MM.1S (cell line): ENCODE results near the gene HBQ1.

Experiments
- EZH2 ChIP-seq: fragments of 300-600 bp; sonication (generic); optimal IDR thresholded peaks from 2 replicates; pipeline ENCODE3; 2017; ENCODE audit warnings: low read depth, mild to moderate bottlenecking, antibody characterized with exemption, low read length, mixed read lengths
- TF ChIP-seq, protein P1 (sequence below): fragments of 300-600 bp; sonication (generic); IDR thresholded peaks from 2 replicates; pipeline ENCODE4 v1.5.1; 2016; ENCODE audit warnings: antibody characterized with exemption, low read length, mixed read lengths

DNA sequence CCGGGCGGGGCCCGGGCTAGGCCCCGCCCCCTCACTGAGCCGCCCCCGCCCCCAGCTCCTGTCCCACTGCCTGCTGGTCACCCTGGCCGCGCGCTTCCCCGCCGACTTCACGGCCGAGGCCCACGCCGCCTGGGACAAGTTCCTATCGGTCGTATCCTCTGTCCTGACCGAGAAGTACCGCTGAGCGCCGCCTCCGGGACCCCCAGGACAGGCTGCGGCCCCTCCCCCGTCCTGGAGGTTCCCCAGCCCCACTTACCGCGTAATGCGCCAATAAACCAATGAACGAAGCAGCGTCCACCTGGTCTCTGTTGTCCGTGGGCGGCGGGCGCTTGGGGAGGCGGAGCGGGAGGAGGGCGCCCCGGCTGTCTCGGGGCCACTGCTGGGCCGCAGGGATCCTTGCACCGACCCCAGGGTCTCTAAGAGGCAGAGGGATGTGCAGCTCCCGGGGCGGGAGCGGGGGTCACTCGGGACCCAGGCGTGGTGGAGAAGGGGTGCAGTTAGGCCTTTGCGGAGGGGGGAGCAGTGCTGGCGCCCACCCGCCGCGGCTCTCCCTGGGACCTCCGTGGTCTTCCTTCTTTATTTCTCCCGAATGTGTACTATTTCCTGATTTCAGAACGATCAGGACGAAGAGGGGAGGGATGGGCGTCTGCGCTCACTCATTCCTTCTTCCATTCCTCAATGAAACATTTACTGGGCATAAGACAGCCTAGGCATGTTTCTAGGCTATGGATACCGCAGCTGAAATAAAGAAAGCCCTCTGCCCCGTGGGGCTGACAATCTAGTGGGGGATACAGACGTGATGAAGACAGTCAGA lies 25.8 kb upstream of the HBQ1 start:
- TF ChIP-seq, protein P1, sequence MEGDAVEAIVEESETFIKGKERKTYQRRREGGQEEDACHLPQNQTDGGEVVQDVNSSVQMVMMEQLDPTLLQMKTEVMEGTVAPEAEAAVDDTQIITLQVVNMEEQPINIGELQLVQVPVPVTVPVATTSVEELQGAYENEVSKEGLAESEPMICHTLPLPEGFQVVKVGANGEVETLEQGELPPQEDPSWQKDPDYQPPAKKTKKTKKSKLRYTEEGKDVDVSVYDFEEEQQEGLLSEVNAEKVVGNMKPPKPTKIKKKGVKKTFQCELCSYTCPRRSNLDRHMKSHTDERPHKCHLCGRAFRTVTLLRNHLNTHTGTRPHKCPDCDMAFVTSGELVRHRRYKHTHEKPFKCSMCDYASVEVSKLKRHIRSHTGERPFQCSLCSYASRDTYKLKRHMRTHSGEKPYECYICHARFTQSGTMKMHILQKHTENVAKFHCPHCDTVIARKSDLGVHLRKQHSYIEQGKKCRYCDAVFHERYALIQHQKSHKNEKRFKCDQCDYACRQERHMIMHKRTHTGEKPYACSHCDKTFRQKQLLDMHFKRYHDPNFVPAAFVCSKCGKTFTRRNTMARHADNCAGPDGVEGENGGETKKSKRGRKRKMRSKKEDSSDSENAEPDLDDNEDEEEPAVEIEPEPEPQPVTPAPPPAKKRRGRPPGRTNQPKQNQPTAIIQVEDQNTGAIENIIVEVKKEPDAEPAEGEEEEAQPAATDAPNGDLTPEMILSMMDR = no peak
- no peak for TF ChIP-seq EZH2
